GM19193 (cell line): Measurements from ENCODE around the gene IDH3A.

ENCODE experiments used
- POLR2A ChIP-seq: IDR thresholded peaks from 4 replicates; pipeline ENCODE4 v1.6.1; 2011; ENCODE audit not compliant: insufficient read depth, insufficient read length; ENCODE audit errors: extremely low read depth

Gene IDH3A

DNA sequence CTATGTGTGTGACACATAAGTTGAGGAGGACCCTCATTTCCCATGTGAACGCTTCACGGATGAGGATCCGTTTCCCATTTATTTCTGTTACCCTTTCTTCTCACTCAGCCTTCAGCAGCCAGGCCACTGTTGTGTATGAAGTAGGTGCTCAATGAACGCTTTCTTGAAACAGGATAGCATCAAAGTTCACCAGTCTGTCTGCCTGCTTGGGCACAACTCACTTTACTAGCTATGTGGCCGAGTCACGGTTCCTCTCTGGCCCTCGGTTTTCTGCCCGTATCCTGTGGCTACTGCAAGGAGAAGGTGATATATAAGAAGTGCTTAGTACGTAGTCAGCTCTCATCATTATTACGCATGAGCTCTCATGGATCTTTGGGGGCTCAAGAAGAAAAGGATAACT lies 62.8 kb downstream of the IDH3A start:
- no peak for TF ChIP-seq POLR2A

DNA sequence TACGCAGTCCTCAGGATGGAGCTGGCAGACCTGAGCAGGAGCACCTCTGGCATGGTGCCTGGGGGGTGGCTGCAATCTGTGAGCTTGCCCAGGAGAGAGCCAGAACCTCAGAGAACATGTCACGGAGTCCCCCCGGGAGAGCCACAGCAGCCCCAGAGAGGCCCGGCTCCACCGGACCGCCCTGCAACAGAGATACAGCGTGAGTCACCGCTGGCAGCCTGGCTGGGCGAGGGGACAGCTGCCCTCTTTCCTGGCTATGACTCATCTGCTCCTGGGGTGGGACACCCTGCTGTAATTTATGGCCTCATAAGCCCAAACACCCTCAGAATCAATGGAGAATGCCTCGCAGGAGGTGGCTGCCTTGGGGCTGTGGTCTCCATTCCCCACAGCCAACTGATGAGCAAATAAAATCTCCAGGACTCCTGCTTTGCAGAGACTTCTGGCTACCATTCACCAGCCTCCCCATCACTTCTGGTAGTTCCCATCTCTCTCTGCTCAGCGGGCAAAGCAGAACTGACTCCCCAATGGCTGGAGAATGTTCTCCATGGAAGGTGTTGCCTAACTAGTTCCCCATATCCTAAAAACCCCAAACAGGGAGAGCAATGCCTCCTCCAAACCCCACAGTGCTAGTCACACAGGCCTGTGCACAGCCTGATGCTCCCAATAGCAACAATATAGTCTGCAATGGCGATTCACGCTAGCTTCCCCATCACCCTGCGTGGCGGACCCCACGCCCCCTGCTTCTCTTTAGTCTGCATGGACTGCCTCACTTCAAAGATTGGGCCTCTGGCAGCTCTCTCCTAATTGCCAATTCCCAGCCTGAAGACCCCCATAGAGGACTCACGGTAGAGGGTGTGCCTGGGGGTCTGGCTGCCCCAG lies 63.6 kb downstream of the IDH3A start:
- no peak for TF ChIP-seq POLR2A

DNA sequence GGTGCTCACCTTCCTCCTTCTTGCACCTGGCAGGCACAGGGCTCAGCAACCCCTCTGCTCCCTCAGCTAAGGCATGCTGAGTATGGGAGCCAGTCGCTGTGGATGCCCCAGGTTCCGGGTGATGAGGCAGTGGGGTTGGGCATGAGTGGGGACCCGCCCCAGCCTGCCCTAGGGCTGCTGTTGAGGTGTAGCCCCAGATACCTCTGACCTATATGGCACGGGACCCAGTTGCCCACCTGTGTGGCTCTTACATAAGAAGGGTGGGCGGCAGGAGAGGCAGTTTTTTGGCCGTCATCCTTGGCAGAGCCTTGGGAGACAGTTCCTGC lies 64.2 kb downstream of the IDH3A start:
- TF ChIP-seq POLR2A = no peak

DNA sequence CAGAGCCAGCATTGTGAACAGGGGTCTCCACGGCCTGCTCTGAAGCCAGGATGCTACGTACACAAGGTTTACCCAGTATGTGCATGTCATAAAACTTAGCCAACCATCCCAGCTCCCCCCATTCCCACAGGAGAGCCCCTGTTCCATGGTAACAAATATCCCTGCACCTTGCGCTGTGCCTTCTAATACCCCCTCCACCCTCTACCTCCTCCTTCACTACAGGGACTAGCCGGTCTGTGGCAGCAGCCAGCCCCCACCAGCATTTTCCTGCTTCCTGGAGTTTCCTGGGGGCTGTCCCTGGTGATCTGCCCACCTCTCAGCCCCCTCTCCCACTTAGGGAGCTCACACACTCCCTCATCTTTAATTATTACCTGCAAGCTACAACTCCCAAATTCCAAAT lies 64.8 kb downstream of the IDH3A start:
- TF ChIP-seq POLR2A = no peak

DNA sequence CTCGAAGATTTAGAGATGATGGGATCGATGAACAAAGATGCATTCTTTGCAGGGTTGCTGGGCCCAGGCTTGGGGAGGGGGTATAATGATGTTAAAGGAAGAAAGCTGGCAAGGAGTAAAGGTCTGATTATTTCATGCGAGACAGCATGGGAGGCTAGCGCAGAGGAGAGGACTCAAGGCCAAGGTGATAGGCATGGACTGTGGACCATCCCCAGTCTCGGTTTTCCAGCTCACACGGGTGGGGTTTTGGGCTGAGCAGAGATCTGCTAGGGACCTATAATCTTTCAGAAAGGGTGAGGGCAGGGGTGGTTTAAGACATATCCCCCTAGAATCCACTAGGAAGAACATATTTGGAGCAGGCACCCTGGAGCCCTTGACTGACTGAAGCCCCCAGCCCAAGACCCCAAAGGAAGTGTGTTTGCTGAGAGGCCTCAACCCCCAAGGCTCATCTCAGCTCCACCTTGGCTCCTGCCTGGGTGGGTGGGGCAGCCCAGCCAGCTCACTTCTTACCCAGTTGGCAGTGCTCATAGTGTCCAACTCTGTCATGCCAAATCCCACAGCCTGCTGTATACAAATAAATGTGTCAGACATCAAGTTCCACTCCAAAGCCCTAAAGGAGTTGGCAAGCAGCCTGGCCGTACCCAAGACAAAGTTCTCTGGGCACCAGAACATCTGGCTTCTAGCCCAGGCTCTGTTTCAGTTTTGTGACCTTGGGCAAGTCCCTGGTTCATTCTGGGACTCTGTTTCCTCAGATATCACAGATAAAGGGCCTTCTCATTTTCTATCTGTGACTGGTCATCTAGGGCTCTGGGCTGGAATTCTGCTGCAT lies 67.3 kb downstream of the IDH3A start:
- TF ChIP-seq POLR2A = no peak

DNA sequence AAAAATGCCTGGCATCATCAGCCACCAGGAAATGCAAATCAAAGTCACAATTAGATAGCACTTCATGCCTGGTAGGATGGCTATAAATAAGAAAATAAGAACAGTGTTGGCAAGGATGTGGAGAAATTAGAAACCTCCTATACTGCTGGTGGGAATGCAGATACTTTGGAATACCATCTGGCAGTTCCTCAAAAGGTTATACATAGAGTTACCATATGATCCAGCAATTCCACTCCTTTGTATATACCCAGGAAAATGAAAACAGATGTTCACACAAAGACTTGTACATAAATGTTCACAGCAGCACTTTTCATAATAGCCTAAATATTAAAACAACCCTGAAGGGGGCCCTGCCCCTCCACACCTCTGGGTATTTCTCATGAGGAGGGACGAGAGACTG lies 71.6 kb downstream of the IDH3A start:
- TF ChIP-seq POLR2A = no peak
